HS-27A (cell line): ENCODE data around the gene PSMF1.
"Not testable (repeated sequence)": the region's sequence is repeated elsewhere in the genome, so short reads cannot be mapped to it uniquely, and the experiment has no call there.

ENCODE experiments used
- DNase-seq: peaks from one replicate; pipeline ENCODE4 v3.0.0-alpha.2; 2012; ENCODE audit warnings: low read depth, missing footprints

PSMF1 gene

GRCh38 chr20:1215386-1216170 lies 97.2 kb downstream of the PSMF1 start:
- DNase-seq = no peak

- not testable (repeated sequence) for DNase-seq
These were observed 98.4 kb downstream of the PSMF1 start for GRCh38 chr20:1216527-1217427.
